HEK293 (cell line): Measurements from ENCODE around the gene NFATC2IP.

Source experiments
- BCL11A ChIP-seq: fragments of 450-650 bp; formaldehyde crosslinking; IDR thresholded peaks from 2 replicates; pipeline ENCODE4 v1.5.1; 2016; ENCODE audit warnings: low read depth, missing biosample characterization, missing genetic modification characterization
- ZFP37 ChIP-seq: fragments of 450-650 bp; formaldehyde crosslinking; IDR thresholded peaks from 2 replicates; pipeline ENCODE4 v1.5.1; 2016; ENCODE audit warnings: missing biosample characterization, missing genetic modification characterization
- ZNF133 ChIP-seq: fragments of 450-650 bp; formaldehyde crosslinking; IDR thresholded peaks from 2 replicates; pipeline ENCODE4 v1.5.1; 2016; ENCODE audit warnings: missing biosample characterization, missing genetic modification characterization
- ZNF221 ChIP-seq: fragments of 450-650 bp; formaldehyde crosslinking; IDR thresholded peaks from 2 replicates; pipeline ENCODE4 v1.5.1; 2017; ENCODE audit warnings: missing biosample characterization, missing genetic modification characterization, borderline replicate concordance
- ZNF366 ChIP-seq: fragments of 450-650 bp; formaldehyde crosslinking; conservative IDR thresholded peaks from 2 replicates; pipeline ENCODE4 v1.5.1; 2016; ENCODE audit warnings: missing biosample characterization, missing genetic modification characterization
- ZNF416 ChIP-seq: fragments of 450-650 bp; formaldehyde crosslinking; IDR thresholded peaks from 2 replicates; pipeline ENCODE4 v1.5.1; 2016; ENCODE audit warnings: missing biosample characterization, missing genetic modification characterization
- ZNF654 ChIP-seq: fragments of 450-650 bp; formaldehyde crosslinking; IDR thresholded peaks from 2 replicates; pipeline ENCODE4 v1.5.1; 2016; ENCODE audit warnings: low read depth, missing biosample characterization, missing genetic modification characterization
- TF ChIP-seq, protein P1 (sequence below): fragments of 450-650 bp; formaldehyde crosslinking; IDR thresholded peaks from 2 replicates; pipeline ENCODE4 v1.5.1; 2016; ENCODE audit warnings: missing biosample characterization, missing genetic modification characterization
- TF ChIP-seq, protein P2 (sequence below): fragments of 450-650 bp; formaldehyde crosslinking; IDR thresholded peaks from 2 replicates; pipeline ENCODE4 v1.5.1; 2016; ENCODE audit warnings: missing biosample characterization, missing genetic modification characterization
- TF ChIP-seq, protein P3 (sequence below): fragments of 450-650 bp; formaldehyde crosslinking; IDR thresholded peaks from 2 replicates; pipeline ENCODE4 v1.5.1; 2017; ENCODE audit warnings: missing biosample characterization, missing genetic modification characterization
- TF ChIP-seq, protein P4 (sequence below): fragments of 450-650 bp; formaldehyde crosslinking; IDR thresholded peaks from 2 replicates; pipeline ENCODE4 v1.5.1; 2016; ENCODE audit warnings: missing biosample characterization, missing genetic modification characterization, low read depth

DNA sequence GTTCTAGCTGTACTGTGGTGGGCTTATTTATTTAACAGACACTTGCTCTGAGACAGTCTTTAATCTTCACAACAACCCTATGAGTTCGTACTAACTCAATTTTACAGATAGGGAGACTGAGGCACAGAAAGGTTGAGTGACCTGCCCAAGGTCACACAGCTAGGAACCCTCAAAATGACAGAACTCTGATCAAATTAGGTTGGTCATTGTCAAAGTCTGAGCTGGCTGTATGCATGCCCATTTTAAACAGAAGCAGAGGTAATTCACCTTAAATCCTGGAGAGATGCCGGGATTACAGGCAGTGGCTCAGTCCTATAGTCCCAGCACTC is 59.1 kb downstream of the NFATC2IP start:
- TF ChIP-seq ZNF133 (tag by site-specific recombination), result no peak
- no peak for TF ChIP-seq ZFP37 (tag by site-specific recombination)
- TF ChIP-seq, protein P1, sequence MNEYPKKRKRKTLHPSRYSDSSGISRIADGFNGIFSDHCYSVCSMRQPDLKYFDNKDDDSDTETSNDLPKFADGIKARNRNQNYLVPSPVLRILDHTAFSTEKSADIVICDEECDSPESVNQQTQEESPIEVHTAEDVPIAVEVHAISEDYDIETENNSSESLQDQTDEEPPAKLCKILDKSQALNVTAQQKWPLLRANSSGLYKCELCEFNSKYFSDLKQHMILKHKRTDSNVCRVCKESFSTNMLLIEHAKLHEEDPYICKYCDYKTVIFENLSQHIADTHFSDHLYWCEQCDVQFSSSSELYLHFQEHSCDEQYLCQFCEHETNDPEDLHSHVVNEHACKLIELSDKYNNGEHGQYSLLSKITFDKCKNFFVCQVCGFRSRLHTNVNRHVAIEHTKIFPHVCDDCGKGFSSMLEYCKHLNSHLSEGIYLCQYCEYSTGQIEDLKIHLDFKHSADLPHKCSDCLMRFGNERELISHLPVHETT (tag by site-specific recombination), result no peak
- no peak for TF ChIP-seq ZNF654
- TF ChIP-seq, protein P2, sequence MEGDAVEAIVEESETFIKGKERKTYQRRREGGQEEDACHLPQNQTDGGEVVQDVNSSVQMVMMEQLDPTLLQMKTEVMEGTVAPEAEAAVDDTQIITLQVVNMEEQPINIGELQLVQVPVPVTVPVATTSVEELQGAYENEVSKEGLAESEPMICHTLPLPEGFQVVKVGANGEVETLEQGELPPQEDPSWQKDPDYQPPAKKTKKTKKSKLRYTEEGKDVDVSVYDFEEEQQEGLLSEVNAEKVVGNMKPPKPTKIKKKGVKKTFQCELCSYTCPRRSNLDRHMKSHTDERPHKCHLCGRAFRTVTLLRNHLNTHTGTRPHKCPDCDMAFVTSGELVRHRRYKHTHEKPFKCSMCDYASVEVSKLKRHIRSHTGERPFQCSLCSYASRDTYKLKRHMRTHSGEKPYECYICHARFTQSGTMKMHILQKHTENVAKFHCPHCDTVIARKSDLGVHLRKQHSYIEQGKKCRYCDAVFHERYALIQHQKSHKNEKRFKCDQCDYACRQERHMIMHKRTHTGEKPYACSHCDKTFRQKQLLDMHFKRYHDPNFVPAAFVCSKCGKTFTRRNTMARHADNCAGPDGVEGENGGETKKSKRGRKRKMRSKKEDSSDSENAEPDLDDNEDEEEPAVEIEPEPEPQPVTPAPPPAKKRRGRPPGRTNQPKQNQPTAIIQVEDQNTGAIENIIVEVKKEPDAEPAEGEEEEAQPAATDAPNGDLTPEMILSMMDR (tag by site-specific recombination), result no peak
- TF ChIP-seq, protein P3, sequence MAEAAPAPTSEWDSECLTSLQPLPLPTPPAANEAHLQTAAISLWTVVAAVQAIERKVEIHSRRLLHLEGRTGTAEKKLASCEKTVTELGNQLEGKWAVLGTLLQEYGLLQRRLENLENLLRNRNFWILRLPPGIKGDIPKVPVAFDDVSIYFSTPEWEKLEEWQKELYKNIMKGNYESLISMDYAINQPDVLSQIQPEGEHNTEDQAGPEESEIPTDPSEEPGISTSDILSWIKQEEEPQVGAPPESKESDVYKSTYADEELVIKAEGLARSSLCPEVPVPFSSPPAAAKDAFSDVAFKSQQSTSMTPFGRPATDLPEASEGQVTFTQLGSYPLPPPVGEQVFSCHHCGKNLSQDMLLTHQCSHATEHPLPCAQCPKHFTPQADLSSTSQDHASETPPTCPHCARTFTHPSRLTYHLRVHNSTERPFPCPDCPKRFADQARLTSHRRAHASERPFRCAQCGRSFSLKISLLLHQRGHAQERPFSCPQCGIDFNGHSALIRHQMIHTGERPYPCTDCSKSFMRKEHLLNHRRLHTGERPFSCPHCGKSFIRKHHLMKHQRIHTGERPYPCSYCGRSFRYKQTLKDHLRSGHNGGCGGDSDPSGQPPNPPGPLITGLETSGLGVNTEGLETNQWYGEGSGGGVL, result no peak
- no peak for TF ChIP-seq ZNF416 (tag by site-specific recombination)
- no peak for TF ChIP-seq ZNF221
- no peak for TF ChIP-seq ZNF366
- TF ChIP-seq, protein P4, sequence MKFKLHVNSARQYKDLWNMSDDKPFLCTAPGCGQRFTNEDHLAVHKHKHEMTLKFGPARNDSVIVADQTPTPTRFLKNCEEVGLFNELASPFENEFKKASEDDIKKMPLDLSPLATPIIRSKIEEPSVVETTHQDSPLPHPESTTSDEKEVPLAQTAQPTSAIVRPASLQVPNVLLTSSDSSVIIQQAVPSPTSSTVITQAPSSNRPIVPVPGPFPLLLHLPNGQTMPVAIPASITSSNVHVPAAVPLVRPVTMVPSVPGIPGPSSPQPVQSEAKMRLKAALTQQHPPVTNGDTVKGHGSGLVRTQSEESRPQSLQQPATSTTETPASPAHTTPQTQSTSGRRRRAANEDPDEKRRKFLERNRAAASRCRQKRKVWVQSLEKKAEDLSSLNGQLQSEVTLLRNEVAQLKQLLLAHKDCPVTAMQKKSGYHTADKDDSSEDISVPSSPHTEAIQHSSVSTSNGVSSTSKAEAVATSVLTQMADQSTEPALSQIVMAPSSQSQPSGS (tag by site-specific recombination), result no peak
- no peak for TF ChIP-seq BCL11A (tag by site-specific recombination)
